NCI-H1417 treated with DMSO at 0.1 percent for 48 hours (cell line): ENCODE measurements around the gene RNF123.
"Not testable (repeated sequence)": the region's sequence is repeated elsewhere in the genome, so short reads cannot be mapped to it uniquely, and the experiment has no call there.

Source experiments
- DNase-seq: peaks from one replicate; lab custom pipeline; 2025; lab: John Stamatoyannopoulos, UW

RNF123 gene

DNA sequence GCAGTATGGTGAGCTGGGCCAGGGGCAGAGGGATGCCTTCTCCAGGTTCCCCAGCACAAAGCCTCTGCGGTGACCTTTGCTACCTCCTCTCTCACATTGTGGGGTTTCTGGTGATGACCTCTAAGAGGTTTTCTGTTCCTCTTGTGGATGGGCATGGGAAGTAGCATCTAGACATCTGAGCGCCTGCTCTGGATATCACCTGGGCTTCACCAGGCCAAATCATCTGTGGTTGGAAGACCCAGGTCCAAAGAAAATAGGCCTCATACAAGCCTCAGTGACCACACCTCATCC is 8.2 kb upstream of the RNF123 start:
- DNase-seq = no peak

DNA sequence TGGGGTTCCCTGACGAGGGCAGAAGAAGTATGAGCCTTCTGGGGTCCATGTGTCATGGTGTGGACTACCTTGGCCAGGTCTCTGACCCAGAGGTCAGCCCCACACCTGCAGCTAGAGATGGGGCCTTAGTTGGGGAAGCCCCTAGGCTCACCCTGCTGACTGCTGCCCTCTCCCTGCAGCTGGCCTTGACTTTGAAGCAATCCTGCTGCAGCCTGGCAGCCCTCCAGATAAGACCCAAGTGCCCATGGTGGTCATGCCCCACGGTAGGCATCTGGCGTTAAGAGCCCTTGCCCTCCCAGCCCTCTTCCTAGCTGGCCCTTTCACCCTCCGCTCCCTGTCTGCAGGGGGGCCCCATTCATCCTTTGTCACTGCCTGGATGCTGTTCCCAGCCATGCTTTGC is 7.8 kb upstream of the RNF123 start:
- DNase-seq = no peak

DNA sequence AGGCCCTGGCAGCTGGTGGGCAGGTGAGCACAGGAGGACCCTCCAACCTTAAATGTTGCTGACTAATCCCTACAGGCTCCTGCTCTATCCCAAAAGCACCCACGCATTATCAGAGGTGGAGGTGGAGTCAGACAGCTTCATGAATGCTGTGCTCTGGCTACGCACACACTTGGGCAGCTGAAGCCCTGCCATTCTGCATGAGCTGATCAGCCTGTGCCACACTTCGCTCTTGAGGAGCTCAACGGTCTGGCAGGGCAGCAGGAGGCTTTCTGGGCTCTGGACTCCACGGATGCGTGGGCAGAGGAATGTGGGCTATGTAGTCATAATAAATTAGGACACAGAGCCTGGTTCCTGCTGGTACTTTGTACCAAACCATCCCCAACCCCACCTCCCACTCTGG is 6.2 kb upstream of the RNF123 start:
- no peak for DNase-seq

DNA sequence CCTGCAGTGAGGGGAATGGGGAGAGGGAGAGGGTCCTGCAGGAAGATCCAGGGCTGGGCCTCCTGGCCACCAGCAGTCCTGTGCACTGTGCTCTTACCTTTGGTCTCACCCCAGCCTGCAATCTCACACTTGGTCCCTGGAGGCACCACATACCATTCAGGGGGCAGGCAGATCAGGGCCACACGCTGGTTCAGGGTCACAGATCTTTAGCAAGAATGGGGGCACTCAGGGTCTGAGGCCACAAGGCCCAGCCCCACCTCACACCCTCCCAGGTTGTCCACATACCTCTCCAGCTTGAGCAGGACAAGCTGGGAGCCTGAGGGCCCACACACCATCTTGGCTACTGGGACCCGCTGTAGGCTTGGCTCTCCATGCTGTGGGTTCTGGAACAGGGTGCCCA is 4.9 kb upstream of the RNF123 start:
- not testable (repeated sequence) for DNase-seq

DNA sequence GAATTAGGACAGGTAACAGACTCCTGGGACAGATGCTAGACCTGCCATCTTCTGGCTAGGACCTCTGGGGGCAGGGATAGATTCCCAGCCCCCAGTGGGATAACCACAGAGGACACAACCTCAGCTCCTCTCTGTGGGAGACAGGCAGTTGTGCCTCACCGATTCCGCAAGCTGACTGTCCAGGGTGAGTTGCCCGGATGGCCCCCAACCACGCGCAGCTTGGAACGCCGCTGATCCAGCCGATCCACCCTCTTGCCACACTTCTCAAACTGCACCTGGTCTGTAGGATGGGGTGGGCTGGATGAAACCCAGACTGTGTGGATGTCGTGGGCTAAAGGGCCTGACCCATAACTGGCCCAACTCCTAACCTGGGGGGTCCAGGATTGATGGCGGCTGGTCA is 4.3 kb upstream of the RNF123 start:
- not testable (repeated sequence) for DNase-seq

DNA sequence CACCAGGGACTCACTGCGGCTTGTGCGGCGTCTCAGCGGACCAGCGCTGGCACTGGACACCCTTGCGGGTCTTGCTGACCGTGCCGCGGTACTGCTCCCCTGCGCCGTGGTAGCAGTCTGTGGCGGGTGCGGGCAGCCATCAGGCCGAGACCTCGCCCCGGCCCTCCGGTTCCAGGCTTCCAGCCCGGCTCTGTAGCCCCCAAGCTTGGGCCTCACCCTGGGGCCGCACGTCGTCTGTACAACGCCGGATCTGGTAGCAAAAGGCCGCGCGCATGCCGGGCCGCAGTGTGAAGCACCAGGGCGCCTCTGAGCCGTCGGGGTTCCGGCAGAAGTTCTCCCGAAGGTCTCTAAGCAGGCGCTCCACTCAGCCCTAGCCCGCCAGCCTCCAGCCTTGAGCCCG is 3.5 kb upstream of the RNF123 start:
- not testable (repeated sequence) for DNase-seq

DNA sequence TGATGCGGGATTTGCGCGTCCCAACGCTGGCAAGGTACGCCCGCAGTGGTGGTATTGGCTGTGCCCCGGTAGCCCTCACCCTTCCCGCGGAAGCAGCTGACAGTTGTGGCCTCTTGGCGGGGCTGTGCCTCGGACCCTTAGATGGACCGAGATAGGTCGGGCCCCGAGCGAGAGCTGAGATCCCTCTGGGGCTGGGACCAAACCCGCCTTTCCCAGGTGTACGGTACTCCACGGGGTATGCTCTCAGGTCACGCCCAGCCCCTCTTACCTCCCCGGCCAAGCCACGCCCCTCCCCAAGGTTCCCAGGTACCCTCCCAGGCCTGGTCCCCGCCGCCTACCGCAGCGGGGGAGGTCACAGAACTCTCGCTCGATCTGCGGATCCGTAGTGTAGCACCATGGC is 3.0 kb upstream of the RNF123 start:
- not testable (repeated sequence) for DNase-seq

DNA sequence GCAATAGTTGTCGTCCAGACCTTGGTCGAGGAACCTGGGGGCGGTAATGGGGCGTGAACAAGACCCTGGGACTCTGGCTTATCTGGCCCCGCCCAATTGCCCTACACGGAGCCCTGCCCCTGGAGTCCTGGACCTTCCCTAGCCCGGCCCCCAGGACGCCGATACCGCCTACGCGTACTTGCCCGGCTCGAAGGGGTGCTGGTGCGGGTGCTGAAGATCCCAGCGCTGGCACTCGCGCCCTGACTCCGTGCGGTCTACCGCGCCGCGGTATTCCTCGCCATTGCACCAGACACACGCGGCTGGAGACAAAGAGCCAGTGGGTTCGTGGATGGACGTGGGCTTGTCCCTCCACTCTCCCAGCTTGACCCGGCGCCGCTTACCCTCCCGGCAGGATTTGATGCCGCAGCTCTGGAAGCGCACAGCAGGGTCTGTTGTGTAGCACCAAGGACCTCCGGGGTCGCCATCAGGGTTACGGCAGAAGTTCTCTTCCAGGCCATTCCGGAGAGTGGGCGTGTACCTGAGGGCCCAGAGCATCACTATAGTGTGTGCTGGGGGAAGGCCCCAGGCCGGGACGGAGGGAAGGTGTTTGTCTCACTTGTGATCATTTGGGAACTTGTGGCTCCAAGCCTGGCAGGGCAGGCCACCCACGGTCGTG is 2.5 kb upstream of the RNF123 start:
- DNase-seq = not testable (repeated sequence)

DNA sequence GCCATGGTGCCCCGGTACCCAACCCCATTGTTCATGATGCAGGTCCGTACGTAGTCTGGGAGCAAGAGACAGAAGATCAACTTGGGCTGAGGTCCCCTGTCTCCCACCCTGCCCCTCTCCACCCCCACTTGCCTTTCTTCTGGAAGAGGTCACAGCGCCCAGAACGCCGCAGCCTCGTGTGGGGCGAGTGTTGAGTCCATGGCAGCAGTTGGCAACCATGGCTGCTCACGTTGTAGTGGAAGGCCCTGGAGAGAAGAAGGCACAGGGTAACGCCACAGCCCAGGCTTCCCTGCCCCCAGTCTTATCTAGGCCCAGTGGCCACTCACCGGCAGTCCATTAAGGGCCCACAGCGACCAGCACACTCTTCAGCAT is 1.9 kb upstream of the RNF123 start:
- DNase-seq = not testable (repeated sequence)

DNA sequence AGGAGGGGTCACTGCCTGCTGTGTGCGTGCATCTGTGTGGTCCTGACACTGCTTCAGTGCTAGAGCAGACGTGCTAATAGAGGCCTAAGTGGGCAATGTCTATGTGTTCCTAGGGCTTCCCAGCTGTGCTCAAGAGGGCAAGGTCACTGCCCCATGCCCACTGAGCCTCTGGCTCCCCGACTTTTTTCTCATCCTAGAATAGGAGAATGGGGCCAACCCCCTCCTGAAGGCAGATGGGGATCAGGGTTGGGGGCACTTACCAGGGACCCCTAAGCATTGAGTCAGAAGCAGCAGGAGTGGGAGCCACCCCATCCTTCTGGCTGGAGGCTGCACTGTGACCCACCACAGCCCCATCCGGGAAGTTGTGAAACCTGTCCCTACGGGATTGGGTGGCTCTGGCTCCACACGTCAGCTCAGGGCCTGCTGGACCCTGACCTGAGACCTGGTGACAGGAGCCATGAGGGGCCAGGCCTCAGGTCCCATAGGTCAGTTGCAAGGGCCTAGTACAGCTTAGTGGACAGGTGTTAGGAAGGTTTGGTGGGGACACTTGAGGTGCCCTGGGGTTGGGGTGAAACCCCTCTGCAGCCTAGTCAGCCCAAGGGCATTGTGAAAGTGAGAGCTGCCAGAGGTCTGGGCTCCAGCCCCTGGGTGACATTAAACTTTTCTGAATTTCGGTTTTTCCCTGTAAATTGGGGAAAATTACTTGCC is 865 bp upstream of the RNF123 start:
- not testable (repeated sequence) for DNase-seq

DNA sequence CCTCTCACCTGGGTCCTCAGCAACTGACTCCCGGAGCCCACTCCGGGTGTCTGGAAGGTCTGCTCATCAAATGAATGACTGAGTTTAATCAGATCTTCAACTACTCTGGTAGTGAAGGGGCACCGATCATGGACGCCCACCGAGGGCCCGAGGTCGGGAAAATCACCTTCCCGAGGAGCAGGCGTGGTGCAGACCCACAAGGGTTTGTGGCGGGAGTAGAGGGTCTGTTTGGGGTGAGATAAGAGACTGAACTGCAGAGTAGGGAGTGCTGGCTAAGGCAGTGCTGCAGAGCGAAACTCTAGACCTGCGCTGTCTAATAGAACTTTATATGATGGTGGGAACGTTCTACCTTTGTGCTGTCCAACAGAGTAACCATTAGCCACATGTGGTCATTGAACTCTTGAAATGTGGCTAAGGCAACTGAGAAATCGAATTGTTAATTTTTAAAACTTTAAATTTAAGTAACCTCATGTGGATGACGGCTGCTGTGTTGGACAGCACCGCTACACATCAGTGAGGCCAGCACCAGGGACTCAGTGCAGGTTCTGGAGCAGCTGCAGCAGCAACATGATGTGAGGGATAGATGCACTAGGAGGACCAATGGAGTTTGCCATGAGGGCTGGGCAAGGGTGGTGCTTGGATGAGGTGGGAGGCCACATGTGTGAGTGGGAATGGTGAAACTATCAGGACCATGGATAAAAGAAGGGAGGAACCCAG is 709 bp downstream of the RNF123 start:
- DNase-seq = not testable (repeated sequence)

DNA sequence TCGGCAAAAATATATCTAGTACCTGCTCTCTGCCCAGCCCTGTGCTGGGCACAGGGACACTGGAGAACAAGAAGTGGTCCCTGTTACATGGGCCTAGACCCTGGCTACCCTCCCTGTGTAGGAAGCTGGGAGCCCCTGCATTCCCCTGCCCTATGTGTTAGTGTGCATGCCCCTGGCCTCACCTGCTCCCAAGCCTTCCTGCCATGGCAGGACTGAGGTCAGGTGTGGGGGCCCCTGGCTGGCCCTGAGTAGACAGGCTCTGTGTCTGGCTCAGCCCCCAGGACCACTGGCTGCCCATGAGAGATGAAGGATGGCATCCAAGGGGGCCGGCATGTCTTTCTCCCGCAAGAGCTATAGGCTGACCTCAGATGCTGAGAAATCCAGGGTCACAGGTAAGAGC is 1.5 kb downstream of the RNF123 start:
- not testable (repeated sequence) for DNase-seq

DNA sequence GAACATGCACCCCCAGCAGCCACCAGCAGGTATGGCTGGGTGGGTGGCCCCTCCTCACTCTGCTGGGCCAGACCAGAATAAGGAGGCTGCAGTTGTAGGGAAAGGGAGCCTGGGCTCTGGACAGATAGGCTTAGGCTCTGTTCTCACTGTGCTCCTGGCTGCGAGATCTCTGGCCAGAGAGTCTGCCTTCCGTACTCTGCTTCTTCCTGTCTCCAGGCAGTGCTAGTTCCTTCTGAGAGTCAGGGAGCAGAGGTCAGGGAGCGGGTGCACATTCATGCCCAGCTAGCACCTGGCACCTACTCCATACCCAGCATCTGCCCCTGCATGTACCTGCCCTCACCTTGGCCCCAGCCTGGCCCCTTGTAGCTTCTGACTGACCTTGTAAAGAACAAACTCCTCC is 2.1 kb downstream of the RNF123 start:
- not testable (repeated sequence) for DNase-seq

DNA sequence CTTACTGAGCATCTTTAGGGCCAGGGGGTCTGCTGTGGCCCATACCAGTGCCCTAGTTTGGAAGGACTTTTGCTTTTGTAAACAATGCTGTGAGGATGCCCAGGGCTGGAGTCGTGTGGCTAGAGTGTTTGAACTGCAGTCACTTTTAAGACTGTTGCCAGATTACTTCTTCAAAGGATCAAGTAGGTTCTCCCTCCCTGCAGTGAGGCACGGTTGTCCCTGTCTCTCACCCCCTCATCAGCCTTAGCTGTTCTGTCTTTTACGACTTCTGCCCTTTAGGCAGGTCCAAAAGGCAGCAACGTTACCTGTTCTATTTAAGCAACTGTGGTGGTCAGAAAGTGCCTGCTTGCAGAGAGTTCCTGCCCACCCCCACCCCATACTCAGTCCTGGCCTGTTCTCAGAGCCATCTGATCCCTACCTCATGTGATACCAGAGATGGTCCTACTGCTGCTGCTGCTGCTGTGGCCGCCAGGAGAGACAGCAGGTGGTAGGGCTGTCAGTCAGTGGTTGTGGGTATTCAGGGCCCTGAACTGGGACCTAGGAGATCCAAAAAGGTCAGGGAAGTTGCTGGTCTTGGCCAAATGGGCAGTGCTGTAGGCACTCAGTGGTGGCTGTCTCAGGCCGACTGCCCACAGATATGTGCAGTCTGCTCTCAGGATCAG is 5.2 kb downstream of the RNF123 start:
- not testable (repeated sequence) for DNase-seq

DNA sequence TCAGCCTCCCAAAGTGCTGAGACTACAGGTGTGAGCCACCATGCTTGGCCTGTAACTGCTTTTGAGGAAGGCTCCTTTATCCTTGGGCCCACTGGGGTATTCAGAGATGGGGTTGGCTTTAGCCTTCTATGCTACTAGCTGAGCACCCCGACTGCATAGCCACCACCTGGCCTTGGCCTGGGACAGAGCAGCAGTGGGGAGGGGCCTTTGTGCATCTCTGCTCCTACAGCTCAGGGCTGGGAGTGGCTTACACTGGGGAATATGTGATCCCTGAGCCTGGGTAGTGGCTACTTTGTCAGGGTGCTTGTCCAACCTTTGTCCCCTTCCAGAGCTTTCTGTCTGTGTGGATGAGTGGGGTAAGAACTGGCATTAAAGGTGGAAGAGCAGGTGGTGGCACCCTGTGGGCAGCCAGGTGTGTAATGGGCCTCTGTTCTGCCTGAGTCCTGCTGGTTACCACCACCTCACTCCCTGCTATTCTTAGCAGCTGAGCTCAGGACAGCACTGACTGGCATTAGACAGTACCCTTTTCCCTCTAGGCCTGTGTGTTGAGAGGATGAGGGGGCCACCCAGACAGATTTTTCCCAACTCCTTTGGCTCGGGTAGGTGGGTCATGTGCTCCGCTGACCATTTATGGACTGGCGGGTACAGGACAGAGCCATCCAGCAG is 6.1 kb downstream of the RNF123 start:
- DNase-seq = not testable (repeated sequence)

DNA sequence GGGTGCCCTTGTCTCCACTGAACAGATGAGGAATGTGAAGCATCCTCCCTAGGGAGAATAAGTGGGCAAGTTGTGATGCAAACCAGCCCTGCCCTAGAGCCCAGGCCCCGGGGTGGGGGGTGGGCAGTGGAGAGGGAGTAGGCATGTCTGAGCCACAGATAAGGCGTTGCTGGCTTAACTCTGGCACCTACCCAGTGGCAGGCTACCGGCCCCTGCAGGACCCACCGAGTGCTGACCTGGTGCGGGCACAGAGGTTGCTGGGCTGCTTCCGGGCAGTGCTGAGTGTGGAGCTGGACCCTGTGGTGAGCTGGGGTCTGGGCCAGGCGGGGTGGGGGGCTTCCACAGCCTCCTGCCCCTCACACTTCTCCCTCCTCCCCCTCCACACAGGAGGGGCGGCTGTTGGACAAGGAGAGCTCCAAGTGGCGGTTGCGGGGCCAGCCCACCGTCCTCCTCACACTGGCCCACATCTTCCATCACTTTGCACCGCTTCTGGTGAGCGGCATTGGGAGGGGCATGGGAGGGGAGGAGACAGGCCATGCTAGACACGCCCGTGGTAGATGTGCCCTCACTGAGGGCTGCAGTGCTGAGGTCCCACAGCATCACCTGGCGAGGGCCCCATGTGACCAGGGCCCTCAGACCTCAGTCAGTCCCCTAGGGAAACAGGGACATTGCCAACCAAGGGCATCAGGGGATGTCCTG is 10.1 kb downstream of the RNF123 start:
- no peak for DNase-seq

DNA sequence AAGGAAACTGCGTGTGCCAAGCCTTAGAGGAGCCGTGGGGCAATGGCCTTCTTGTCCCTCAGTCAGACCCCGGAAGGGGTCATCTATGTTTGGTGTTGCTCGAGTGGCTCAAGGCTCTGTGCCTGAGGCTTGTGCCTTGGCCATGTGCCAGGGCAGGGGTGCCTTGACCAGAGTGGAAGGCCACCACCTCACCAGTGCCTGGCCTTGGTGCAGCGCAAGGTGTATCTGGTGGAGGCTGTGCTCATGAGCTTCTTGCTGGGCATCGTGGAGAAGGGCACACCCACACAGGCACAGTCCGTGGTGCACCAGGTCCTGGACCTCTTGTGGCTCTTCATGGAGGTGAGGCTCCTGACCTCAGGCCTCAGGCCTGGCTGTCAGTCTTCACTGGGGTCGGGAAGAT is 10.7 kb downstream of the RNF123 start:
- DNase-seq = no peak

DNA sequence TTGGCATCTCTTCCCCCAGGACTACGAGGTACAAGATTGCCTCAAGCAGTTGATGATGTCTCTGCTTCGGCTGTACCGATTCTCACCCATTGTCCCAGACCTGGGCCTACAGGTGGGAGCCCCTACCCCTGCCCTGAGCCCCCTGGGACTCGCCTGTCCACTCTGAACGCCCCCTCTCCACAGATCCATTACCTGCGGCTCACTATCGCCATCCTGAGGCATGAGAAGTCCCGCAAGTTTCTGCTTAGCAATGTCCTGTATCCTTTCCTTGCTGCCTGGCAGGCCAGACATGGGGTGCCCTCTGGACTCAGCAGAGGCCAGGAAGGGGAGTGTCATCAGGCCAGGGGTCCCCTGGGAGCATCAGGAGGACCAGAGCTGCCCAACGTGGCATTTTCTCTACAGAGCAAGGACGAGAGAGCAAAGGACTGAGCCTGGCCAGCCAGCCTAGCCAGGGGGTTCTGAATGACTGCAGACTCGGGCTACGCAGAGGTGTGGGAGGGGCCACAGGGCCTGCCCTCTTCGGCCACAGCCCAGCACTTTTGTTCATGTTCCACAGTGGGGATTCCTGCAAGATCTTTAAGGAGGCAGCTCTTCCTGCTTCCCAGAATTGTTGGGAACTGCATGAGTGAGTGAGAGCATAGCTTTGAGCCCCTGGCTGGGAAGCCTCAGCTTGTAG is 11.2 kb downstream of the RNF123 start:
- DNase-seq = no peak

DNA sequence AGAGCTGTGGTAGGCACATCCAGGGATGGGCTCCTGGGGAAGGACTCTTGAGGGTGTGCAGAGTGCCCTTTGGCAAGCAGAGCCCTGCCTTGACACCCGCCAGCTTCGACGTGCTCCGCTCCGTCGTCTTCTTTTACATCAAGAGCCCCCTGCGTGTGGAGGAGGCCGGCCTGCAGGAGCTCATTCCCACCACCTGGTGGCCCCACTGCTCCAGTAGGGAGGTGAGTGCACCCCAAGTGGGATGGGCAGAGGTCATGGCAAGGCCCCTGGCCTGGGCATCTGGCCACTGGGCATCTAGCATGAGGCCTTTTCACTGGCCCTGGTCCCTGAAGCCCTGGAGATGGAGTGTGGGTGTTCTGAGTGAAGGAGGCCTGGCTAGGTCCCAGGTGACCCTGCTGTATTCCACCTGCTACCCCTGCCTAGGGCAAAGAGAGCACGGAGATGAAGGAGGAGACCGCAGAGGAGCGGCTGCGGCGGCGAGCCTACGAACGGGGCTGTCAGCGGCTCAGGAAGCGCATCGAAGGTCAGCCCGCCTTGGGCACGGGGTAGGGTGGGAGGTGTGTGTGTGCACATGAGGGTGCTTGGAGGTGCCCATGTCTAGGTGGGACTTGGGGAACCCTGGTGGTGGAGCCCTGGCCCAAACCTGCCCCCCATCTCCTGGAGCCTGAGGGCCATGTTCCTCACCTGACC is 12.2 kb downstream of the RNF123 start:
- DNase-seq = no peak

DNA sequence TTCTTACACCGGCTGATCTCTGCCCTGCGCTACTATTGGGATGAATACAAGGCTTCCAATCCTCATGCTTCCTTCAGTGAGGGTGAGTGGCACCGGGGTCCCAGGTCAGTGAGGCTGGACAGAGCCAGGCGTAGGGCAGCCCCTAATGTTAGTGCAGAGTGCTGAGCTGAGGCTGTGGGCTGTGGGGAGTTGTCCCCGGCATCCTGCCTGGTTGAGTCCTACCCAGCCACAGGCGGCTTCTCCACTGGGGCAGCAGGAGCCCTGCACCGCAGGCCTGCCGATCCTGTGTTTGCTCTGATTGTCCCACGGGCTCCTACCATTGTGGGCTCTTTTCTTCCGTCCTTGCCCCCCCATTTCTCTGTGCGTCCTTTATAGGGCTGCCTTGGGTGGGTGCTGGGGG is 13.3 kb downstream of the RNF123 start:
- no peak for DNase-seq
